Endothelial cell of umbilical vein (primary cell): Measurements from ENCODE around the gene MUC22. TPM values are rescaled to one million over a fixed set of nuclear protein-coding genes. Genes with fewer than 3 reads are reported as not detected.

Source experiments
- BruUV-seq: library from RNA; stranded (reverse); fragments of 400-500 nt; replicated peaks from 2 replicates; lab custom pipeline; 2021; lab: Mats Ljungman, UMichigan
- CTCF ChIA-PET: fragments of 300-600, 350-600 bp; sonication (Branson Sonifier 250); formaldehyde crosslinking; loops from one replicate; lab custom pipeline; 2021; ENCODE audit warnings: antibody characterized with exemption, inconsistent platforms; lab: Charles Lee
- POLR2A ChIA-PET: fragments of 300-600, 350-600 bp; sonication (Branson Sonifier 250); formaldehyde crosslinking; loops from one replicate; lab custom pipeline; 2021; ENCODE audit warnings: antibody characterized with exemption, inconsistent platforms; lab: Charles Lee
- DNase-seq: peaks from one replicate; pipeline ENCODE4 v3.0.0-alpha.2; 2011; ENCODE audit warnings: low read depth, low spot score
- FAIRE-seq: peaks from 2 replicates; lab custom pipeline; 2011; peaks lifted over from hg19 to GRCh38; lab: Jason Lieb, UNC
- H2AFZ ChIP-seq: 2 replicates; pipeline ENCODE4 v1.6.0; 2012; ENCODE audit warnings: low read depth, low read length, control low read depth, inconsistent platforms
- H3K27ac ChIP-seq: 2 replicates; pipeline ENCODE4 v1.5.1; 2011; ENCODE audit warnings: low read depth, mild to moderate bottlenecking, control low read depth, low read length, moderate library complexity; ENCODE audit not compliant: insufficient read depth
- H3K27me3 ChIP-seq, 2 experiments: 2 replicates each; pipeline versions ENCODE4 v1.6.0 to v1.6.1; 2011; ENCODE audit warnings: low read length in 2 of 2, mixed read lengths in 1 of 2; ENCODE audit not compliant: control insufficient read depth in 2 of 2, insufficient read depth in 2 of 2
- H3K36me3 ChIP-seq, 2 experiments: 2 replicates in 1 of 2; 3 replicates in 1 of 2; pipeline ENCODE4 v1.5.1; 2011; ENCODE audit warnings: low read length in 2 of 2, mild to moderate bottlenecking in 1 of 2, moderate library complexity in 1 of 2; ENCODE audit not compliant: control insufficient read depth in 2 of 2, insufficient read depth in 2 of 2; ENCODE audit errors: extremely low read depth in 1 of 2
- H3K4me1 ChIP-seq: 3 replicates; pipeline ENCODE4 v1.5.1; 2011; ENCODE audit warnings: mild to moderate bottlenecking, low read length; ENCODE audit not compliant: control insufficient read depth, insufficient read depth; ENCODE audit errors: extremely low read depth
- H3K4me2 ChIP-seq: 2 replicates; pipeline ENCODE4 v1.6.1; 2011; ENCODE audit warnings: low read length, control low read depth, mixed read lengths; ENCODE audit not compliant: insufficient read depth
- H3K4me3 ChIP-seq, 3 experiments: fragments of 200-600 bp in 1 of 3; sonication (generic), shearing (Covaris generic) in 1 of 3; replicated peaks in 1 of 3; 2 replicates each; pipeline ENCODE4 v1.5.1; 2011 to 2016; ENCODE audit warnings: control low read depth in 3 of 3, low read length in 3 of 3, mild to moderate bottlenecking in 2 of 3, inconsistent platforms in 1 of 3, low read depth in 1 of 3, moderate library complexity in 1 of 3; ENCODE audit not compliant: insufficient read depth in 1 of 3
- H3K79me2 ChIP-seq: 2 replicates; pipeline ENCODE4 v1.6.0; 2012; ENCODE audit warnings: low read length, inconsistent platforms; ENCODE audit not compliant: control insufficient read depth, insufficient read depth
- H3K9ac ChIP-seq: replicated peaks from 2 replicates; pipeline ENCODE3; 2011; ENCODE audit warnings: low read length, control low read depth; ENCODE audit not compliant: insufficient read depth; ENCODE audit errors: extremely low read depth
- H3K9me1 ChIP-seq: replicated peaks from 3 replicates; pipeline ENCODE4 v1.6.0; 2011; ENCODE audit warnings: mild to moderate bottlenecking, low read length; ENCODE audit not compliant: control insufficient read depth, insufficient read depth; ENCODE audit errors: extremely low read depth
- H3K9me3 ChIP-seq: replicated peaks from 2 replicates; pipeline ENCODE4 v1.5.1; 2012; ENCODE audit warnings: low read length, inconsistent platforms; ENCODE audit not compliant: control insufficient read depth, insufficient read depth
- H4K20me1 ChIP-seq: replicated peaks from 2 replicates; pipeline ENCODE3; 2011; ENCODE audit warnings: mild to moderate bottlenecking, low read length; ENCODE audit not compliant: control insufficient read depth, insufficient read depth; ENCODE audit errors: extremely low read depth
- EZH2 ChIP-seq: IDR thresholded peaks from 2 replicates; pipeline ENCODE4 v1.6.1; 2012; ENCODE audit warnings: borderline replicate concordance, low read depth, mild to moderate bottlenecking, moderate library complexity, low read length, inconsistent platforms; ENCODE audit not compliant: severe bottlenecking
- FOS ChIP-seq: IDR thresholded peaks from 2 replicates; pipeline ENCODE4 v1.6.1; 2011; ENCODE audit warnings: mild to moderate bottlenecking, low read length, moderate library complexity, borderline replicate concordance; ENCODE audit not compliant: insufficient read depth
- GATA2 ChIP-seq: IDR thresholded peaks from 2 replicates; pipeline ENCODE4 v1.7.0; 2011; ENCODE audit warnings: low read depth, mild to moderate bottlenecking, moderate library complexity, mixed read lengths, low read length; ENCODE audit not compliant: insufficient read length, insufficient read depth
- JUN ChIP-seq: IDR thresholded peaks from 2 replicates; pipeline ENCODE4 v1.6.1; 2011; ENCODE audit warnings: borderline replicate concordance, low read depth; ENCODE audit not compliant: insufficient read length, insufficient read depth
- MYC ChIP-seq: IDR thresholded peaks from one replicate; pipeline ENCODE4 v1.6.1; 2011; ENCODE audit warnings: mild to moderate bottlenecking, low read depth, low read length
- POLR2A ChIP-seq: IDR thresholded peaks from 2 replicates; pipeline ENCODE4 v1.6.1; 2012; ENCODE audit warnings: low read depth, mild to moderate bottlenecking, control low read depth, low read length
- POLR2AphosphoS5 ChIP-seq: IDR thresholded peaks from 2 replicates; pipeline ENCODE4 v1.6.1; 2012; ENCODE audit warnings: low read depth, mild to moderate bottlenecking, control low read depth, low read length, moderate library complexity; ENCODE audit not compliant: insufficient read depth
- dilution Hi-C: fragments of 300-500 bp; cut with MboI; formaldehyde crosslinking; loops from one replicate; pipeline ENCODE4 v1.15.0; 2019; ENCODE audit warnings: low sequenced_read_pairs; ENCODE audit not compliant: extremely low pct_ligation_motif_present
- intact Hi-C: fragments of 100-400 bp; cut with micrococcal nuclease; formaldehyde crosslinking; loops from one replicate; pipeline ENCODE4 v1.10.0; 2022
- polyA plus RNA-seq, 4 experiments: library from polyadenylated mRNA; depleted of rRNA in 3 of 4; stranded (reverse) in 3 of 4; unstranded in 1 of 4; fragments of >200 nt; gene quantifications; 2 replicates each; pipeline versions ENCODE4 v1.2.1 to v1.2.3, GENCODE V29; 2011 to 2012; ENCODE audit warnings: missing spikeins in 1 of 4
- total RNA-seq: library from RNA; stranded (reverse); gene quantifications from 2 replicates; pipeline ENCODE4 v1.2.3, GENCODE V29; 2021
- TF ChIP-seq, protein P1 (sequence below), 2 donors: IDR thresholded peaks; 1 replicate in 1 of 2; 2 replicates in 1 of 2; pipeline ENCODE4 v1.5.1; 2011; ENCODE audit warnings: low read length in 2 of 2, mild to moderate bottlenecking in 2 of 2, moderate library complexity in 2 of 2, control low read depth in 1 of 2, inconsistent platforms in 1 of 2, low read depth in 1 of 2; ENCODE audit not compliant: insufficient read depth in 1 of 2; ENCODE audit errors: extremely low read depth in 1 of 2
- TF ChIP-seq, protein P2 (sequence below): IDR thresholded peaks from 2 replicates; pipeline ENCODE4 v1.6.1; 2011; ENCODE audit not compliant: insufficient read depth, insufficient read length

MUC22 gene
- total and polyA plus RNA-seq, 2 donors (not counting 3 experiments of a cell fraction or from before 2014, with no cell fraction given): not detected

GRCh38 chr6:30974490-30975252, 35.6 kb upstream of the MUC22 start:
- Histone ChIP-seq H3K4me1 (no peaks in the 10 kb centered on the region), H3K9me1 (no peaks in the 10 kb centered on the region), H3K27me3 (peaks cover 2 to 17% of the 10 kb centered on the region in 2 experiments), H3K9me3 (no peaks in the 10 kb centered on the region), H3K9ac (no peak overlapping the region), H3K79me2 (no peaks in the 10 kb centered on the region), H2AFZ (no peak overlapping the region), H3K4me2 (no peak overlapping the region), H4K20me1 (no peaks in the 10 kb centered on the region), H3K27ac (no peak overlapping the region), H3K4me3 (no peak overlapping the region), H3K36me3 (no peaks in the 10 kb centered on the region)
- CTCF ChIA-PET: interaction anchor here (1.1 kb wide), 1 partner anchor 81 kb away, joined by 3 read pairs; no protein-coding TSS in a partner anchor
- FAIRE-seq (no peak), DNase-seq (no peak)
- BruUV-seq: no TSS peak
- intact Hi-C loops (no loop called here), dilution Hi-C loops (no loop called here)
- TF ChIP-seq EZH2: no peak
- TF ChIP-seq POLR2A: no peak
- no peak for TF ChIP-seq MYC
- POLR2A ChIA-PET: no interaction called here

- H3K79me2 ChIP-seq: no peaks in the 10 kb centered on the region
- H3K27me3 ChIP-seq: peaks cover 16 to 17% of the 10 kb centered on the region in 2 experiments
- no peak for TF ChIP-seq FOS
- TF ChIP-seq, protein P1, sequence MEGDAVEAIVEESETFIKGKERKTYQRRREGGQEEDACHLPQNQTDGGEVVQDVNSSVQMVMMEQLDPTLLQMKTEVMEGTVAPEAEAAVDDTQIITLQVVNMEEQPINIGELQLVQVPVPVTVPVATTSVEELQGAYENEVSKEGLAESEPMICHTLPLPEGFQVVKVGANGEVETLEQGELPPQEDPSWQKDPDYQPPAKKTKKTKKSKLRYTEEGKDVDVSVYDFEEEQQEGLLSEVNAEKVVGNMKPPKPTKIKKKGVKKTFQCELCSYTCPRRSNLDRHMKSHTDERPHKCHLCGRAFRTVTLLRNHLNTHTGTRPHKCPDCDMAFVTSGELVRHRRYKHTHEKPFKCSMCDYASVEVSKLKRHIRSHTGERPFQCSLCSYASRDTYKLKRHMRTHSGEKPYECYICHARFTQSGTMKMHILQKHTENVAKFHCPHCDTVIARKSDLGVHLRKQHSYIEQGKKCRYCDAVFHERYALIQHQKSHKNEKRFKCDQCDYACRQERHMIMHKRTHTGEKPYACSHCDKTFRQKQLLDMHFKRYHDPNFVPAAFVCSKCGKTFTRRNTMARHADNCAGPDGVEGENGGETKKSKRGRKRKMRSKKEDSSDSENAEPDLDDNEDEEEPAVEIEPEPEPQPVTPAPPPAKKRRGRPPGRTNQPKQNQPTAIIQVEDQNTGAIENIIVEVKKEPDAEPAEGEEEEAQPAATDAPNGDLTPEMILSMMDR (IDR thresholded peaks at IDR 0.05; ENCODE audit: extremely low read depth in 1 of 2, insufficient read depth in 1 of 2, low read depth in 1 of 2, low read length in 2 of 2): no peak
- TF ChIP-seq POLR2AphosphoS5: no peak
- TF ChIP-seq MYC: no peak
- no peak for TF ChIP-seq JUN
- no peak for TF ChIP-seq EZH2
- TF ChIP-seq GATA2: no peak
- TF ChIP-seq POLR2A: no peak
- TF ChIP-seq, protein P2, sequence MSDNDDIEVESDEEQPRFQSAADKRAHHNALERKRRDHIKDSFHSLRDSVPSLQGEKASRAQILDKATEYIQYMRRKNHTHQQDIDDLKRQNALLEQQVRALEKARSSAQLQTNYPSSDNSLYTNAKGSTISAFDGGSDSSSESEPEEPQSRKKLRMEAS: no peak
- H3K4me3 ChIP-seq: no peak overlapping the region
- ChIA-PET POLR2A (no interaction called here), CTCF (no interaction called here)
- FAIRE-seq (no peak), DNase-seq (no peak)
- H4K20me1 ChIP-seq: no peaks in the 10 kb centered on the region
- no peak overlapping the region for H2AFZ ChIP-seq
- dilution Hi-C loops: no loop called here
- no peak overlapping the region for H3K9ac ChIP-seq
- no peaks in the 10 kb centered on the region for H3K9me3 ChIP-seq
- intact Hi-C loops: no loop called here
- H3K36me3 ChIP-seq: no peaks in the 10 kb centered on the region
- no peak overlapping the region for H3K27ac ChIP-seq
- BruUV-seq: no TSS peak
- H3K9me1 ChIP-seq: no peaks in the 10 kb centered on the region
- H3K4me2 ChIP-seq: no peak overlapping the region
- no peaks in the 10 kb centered on the region for H3K4me1 ChIP-seq
These were observed 31.1 kb upstream of the MUC22 start for GRCh38 chr6:30979141-30979540.
